Measurements from ENCODE around the gene TBCD. TPM values are rescaled to one million over a fixed set of nuclear protein-coding genes. Genes with fewer than 3 reads are reported as not detected.
A peak's percentile ranks its signal among the peaks of the same experiment; 100 is the strongest.

The TBCD gene
- total RNA-seq, 2 experiments from 2014 or later = 87.8 to 145 TPM

- CTCF ChIA-PET (ENCODE audit: unreplicated experiment) = interaction anchor here (1.8 kb wide), 1 partner anchor 10 kb away, joined by 6 read pairs; no protein-coding TSS in a partner anchor
- Histone ChIP-seq H3K4me1 (ENCODE audit: insufficient read depth, low read length, poor library complexity, severe bottlenecking) (peaks cover 65% of the 10 kb centered on the region), H3K4me2 (ENCODE audit: low read length) (no peak overlapping the region), H2AFZ (ENCODE audit: low read length) (no peak overlapping the region), H3K79me2 (ENCODE audit: insufficient read depth, low read depth, low read length) (no peaks in the 10 kb centered on the region), H3K27ac (ENCODE audit: low read depth, low read length, poor library complexity, severe bottlenecking) (no peak overlapping the region), H3K36me3 (ENCODE audit: insufficient read depth, low read length) (peaks cover 6% of the 10 kb centered on the region; the same call in 1 of the 2 replicates), H3K9me3 (ENCODE audit: low read length) (no peaks in the 10 kb centered on the region), H4K20me1 (ENCODE audit: insufficient read depth, low read length) (peaks cover 16% of the 10 kb centered on the region; the same call in 1 of the 2 replicates), H3K4me3 (ENCODE audit: low read depth, low read length, poor library complexity, severe bottlenecking) (no peak overlapping the region), H3K9me2 (ENCODE audit: insufficient read depth, low read length) (no peaks in the 10 kb centered on the region)
- TF ChIP-seq CTCF (conservative IDR thresholded peaks at IDR 0.05; ENCODE audit: low read length) (no peak), EZH2phosphoT487 (IDR thresholded peaks at IDR 0.05; ENCODE audit: borderline replicate concordance, low read depth, low read length) (no peak)
- POLR2A ChIA-PET = interaction anchor here (0.7 to 1.5 kb wide), 3 partner anchors 8 to 70 kb away, joined by 3 to 4 read pairs (median 4); no protein-coding TSS in a partner anchor
- intact Hi-C loops (cut with micrococcal nuclease; ENCODE audit: unreplicated experiment) = no loop called here
- no peak for DNase-seq (ENCODE audit: low spot score)
- no TSS peak for BruUV-seq (replicated peaks)
These were observed 109.5 kb downstream of the TBCD start for GRCh38 chr17:82861393-82861775.

GRCh38 chr17:82862191-82862590, 110.3 kb downstream of the TBCD start:
- POLR2A ChIA-PET = interaction anchor here (0.7 to 1.5 kb wide), 3 partner anchors 9 to 885 kb away, joined by 3 to 4 read pairs (median 3); no protein-coding TSS in a partner anchor

More at GRCh38 chr17:82862191-82862590, 110.3 kb downstream of the TBCD start:
- no peak overlapping the region for H3K27ac ChIP-seq (ENCODE audit: low read depth, low read length, poor library complexity, severe bottlenecking)
- no peaks in the 10 kb centered on the region for H3K79me2 ChIP-seq (ENCODE audit: insufficient read depth, low read depth, low read length)
- no peaks in the 10 kb centered on the region for H3K9me3 ChIP-seq (ENCODE audit: low read length)
- H3K4me1 ChIP-seq (ENCODE audit: insufficient read depth, low read length, poor library complexity, severe bottlenecking) = peaks cover 73% of the 10 kb centered on the region
- intact Hi-C loops (cut with micrococcal nuclease; ENCODE audit: unreplicated experiment) = no loop called here
- no peak for DNase-seq (ENCODE audit: low spot score)
- H3K36me3 ChIP-seq (ENCODE audit: insufficient read depth, low read length) = peaks cover 6% of the 10 kb centered on the region; the same call in 1 of the 2 replicates
- TF ChIP-seq CTCF (conservative IDR thresholded peaks at IDR 0.05; ENCODE audit: low read length) = no peak
- no peak for TF ChIP-seq EZH2phosphoT487 (IDR thresholded peaks at IDR 0.05; ENCODE audit: borderline replicate concordance, low read depth, low read length)
- no peak overlapping the region for H3K4me3 ChIP-seq (ENCODE audit: low read depth, low read length, poor library complexity, severe bottlenecking)
- no peak overlapping the region for H2AFZ ChIP-seq (ENCODE audit: low read length)
- 0 out of 2 replicates have a peak overlapping the region, but pooled peaks have one; percentile 16 for H3K4me2 ChIP-seq (ENCODE audit: low read length)
- CTCF ChIA-PET (ENCODE audit: unreplicated experiment) = no interaction called here
- no peaks in the 10 kb centered on the region for H3K9me2 ChIP-seq (ENCODE audit: insufficient read depth, low read length)
- BruUV-seq (replicated peaks) = no TSS peak
- peaks cover 16% of the 10 kb centered on the region; the same call in 1 of the 2 replicates for H4K20me1 ChIP-seq (ENCODE audit: insufficient read depth, low read length)

All from OCI-LY7 (cell line).